LNCAP (cell line): ENCODE results near the gene SEC14L2.

Source experiments
- CTCF ChIP-seq: fragments of 450-650 bp; IDR thresholded peaks from 2 replicates; pipeline ENCODE4 v1.5.1; 2017; ENCODE audit warnings: mild to moderate bottlenecking

The SEC14L2 gene

GRCh38 chr22:30422481-30423300, 25.9 kb downstream of the SEC14L2 start:
- TF ChIP-seq CTCF: no peak

- no peak for TF ChIP-seq CTCF
Observed at GRCh38 chr22:30423301-30423958, 26.6 kb downstream of the SEC14L2 start.

GRCh38 chr22:30423959-30424533, 27.2 kb downstream of the SEC14L2 start:
- no peak for TF ChIP-seq CTCF

GRCh38 chr22:30424534-30425326, 27.9 kb downstream of the SEC14L2 start:
- no peak for TF ChIP-seq CTCF

- no peak for TF ChIP-seq CTCF
Observed at GRCh38 chr22:30425327-30425615, 28.5 kb downstream of the SEC14L2 start.

- TF ChIP-seq CTCF: no peak
Observed at GRCh38 chr22:30425616-30426387, 29.0 kb downstream of the SEC14L2 start, which contains the start of gene MTFP1. TSS of gene MTFP1 (plus strand) at chr22:30425768. CDS start at chr22:30425880, 112 bp downstream.
